H1 (cell line): ENCODE data around the gene IQCH. TPM values are rescaled to one million over a fixed set of nuclear protein-coding genes. Genes with fewer than 3 reads are reported as not detected.

Experiments used
- CTCF ChIA-PET: fragments of 300-600 bp; sonication (Branson Sonifier 250); formaldehyde crosslinking; loops from one replicate; lab custom pipeline; 2021; ENCODE audit not compliant: partially characterized antibody; lab: Charles Lee
- POLR2A ChIA-PET: fragments of 300-600 bp; sonication (Branson Sonifier 250); formaldehyde crosslinking; loops from one replicate; lab custom pipeline; 2021; ENCODE audit warnings: inconsistent platforms; ENCODE audit not compliant: partially characterized antibody; lab: Charles Lee
- DNase-seq, 2 experiments: peaks; one replicate each; pipeline versions ENCODE4 v3.0.0 to v3.0.0-alpha.2; 2010 to 2022; ENCODE audit warnings: low spot score in 2 of 2, low read depth in 1 of 2, mixed read lengths in 1 of 2
- FAIRE-seq: peaks from 2 replicates; lab custom pipeline; 2011; peaks lifted over from hg19 to GRCh38; lab: Jason Lieb, UNC
- H2AFZ ChIP-seq: 2 replicates; pipeline ENCODE4 v1.8.1; 2012; ENCODE audit warnings: low read length, inconsistent platforms
- H2AK5ac ChIP-seq: 2 replicates; pipeline ENCODE4 v1.6.1; 2013; ENCODE audit warnings: low read depth, low read length
- H2BK120ac ChIP-seq: replicated peaks from 2 replicates; pipeline ENCODE3; 2013; ENCODE audit warnings: low read depth, low read length, inconsistent platforms
- H2BK12ac ChIP-seq: 2 replicates; pipeline ENCODE4 v1.6.1; 2013; ENCODE audit warnings: low read depth, low read length
- H2BK15ac ChIP-seq: 2 replicates; pipeline ENCODE4 v1.6.1; 2013; ENCODE audit warnings: low read length
- H2BK20ac ChIP-seq: 2 replicates; pipeline ENCODE4 v1.6.1; 2013; ENCODE audit warnings: low read length
- H2BK5ac ChIP-seq: 2 replicates; pipeline ENCODE4 v1.6.1; 2013; ENCODE audit warnings: low read depth, low read length
- H3K14ac ChIP-seq: 2 replicates; pipeline ENCODE4 v1.6.1; 2013; ENCODE audit warnings: inconsistent platforms; ENCODE audit not compliant: insufficient read length
- H3K18ac ChIP-seq: 2 replicates; pipeline ENCODE4 v1.6.1; 2013; ENCODE audit warnings: low read length; ENCODE audit errors: extremely low read depth
- H3K23ac ChIP-seq: 2 replicates; pipeline ENCODE4 v1.6.1; 2013; ENCODE audit warnings: inconsistent platforms; ENCODE audit not compliant: insufficient read length
- H3K23me2 ChIP-seq: 2 replicates; pipeline ENCODE4 v1.6.1; 2013; ENCODE audit warnings: low read depth, low read length
- H3K27ac ChIP-seq: 2 replicates; pipeline ENCODE4 v1.6.1; 2011; ENCODE audit warnings: low read depth, low read length, inconsistent platforms
- H3K27me3 ChIP-seq, 4 experiments: replicated peaks in 1 of 4; 1 replicate in 1 of 4; 2 replicates in 3 of 4; pipeline versions ENCODE4 v1.6.1 to v1.8.1; 2011 to 2013; ENCODE audit warnings: low read length in 3 of 4, mild to moderate bottlenecking in 3 of 4, inconsistent platforms in 2 of 4, mixed read lengths in 2 of 4, moderate library complexity in 1 of 4; ENCODE audit not compliant: control insufficient read depth in 3 of 4, insufficient read depth in 3 of 4; ENCODE audit errors: extremely low read depth in 1 of 4
- H3K36me3 ChIP-seq, 4 experiments: 2 replicates each; pipeline versions ENCODE4 v1.6.1 to v1.8.1; 2011 to 2013; ENCODE audit warnings: mild to moderate bottlenecking in 4 of 4, low read length in 3 of 4, moderate library complexity in 2 of 4, control low read depth in 1 of 4, inconsistent platforms in 1 of 4; ENCODE audit not compliant: insufficient read depth in 4 of 4, control insufficient read depth in 2 of 4
- H3K4ac ChIP-seq: replicated peaks from 2 replicates; pipeline ENCODE3; 2013; ENCODE audit warnings: low read length, low read depth, mixed read lengths, inconsistent platforms; ENCODE audit not compliant: insufficient read length
- H3K4me1 ChIP-seq, 4 experiments: replicated peaks in 1 of 4; 1 replicate in 1 of 4; 2 replicates in 3 of 4; pipeline versions ENCODE4 v1.6.1 to v1.8.1; 2011 to 2013; ENCODE audit warnings: low read length in 3 of 4, inconsistent platforms in 2 of 4, mixed read lengths in 1 of 4; ENCODE audit not compliant: insufficient read depth in 4 of 4, control insufficient read depth in 3 of 4
- H3K4me2 ChIP-seq, 2 experiments: 2 replicates each; pipeline versions ENCODE4 v1.6.1 to v1.8.1; 2011 to 2013; ENCODE audit warnings: low read depth in 2 of 2, low read length in 2 of 2, control low read depth in 1 of 2, inconsistent platforms in 1 of 2, mild to moderate bottlenecking in 1 of 2; ENCODE audit not compliant: insufficient read depth in 1 of 2
- H3K4me3 ChIP-seq, 4 experiments: fragments of 200-600, 300-600 bp in 1 of 4; sonication (generic), shearing (Covaris generic), sonication (Bioruptor Twin) in 1 of 4; 2 replicates each; pipeline versions ENCODE4 v1.5.1 to v1.8.1; 2011 to 2016; ENCODE audit warnings: low read length in 4 of 4, low read depth in 3 of 4, control low read depth in 2 of 4, inconsistent platforms in 2 of 4, mild to moderate bottlenecking in 2 of 4, mixed read lengths in 1 of 4, moderate library complexity in 1 of 4; ENCODE audit not compliant: insufficient read depth in 2 of 4; ENCODE audit errors: extremely low read depth in 1 of 4
- H3K56ac ChIP-seq: replicated peaks from 2 replicates; pipeline ENCODE3; 2013; ENCODE audit warnings: low read depth, mild to moderate bottlenecking, mixed read lengths, low read length, inconsistent platforms; ENCODE audit not compliant: insufficient read length
- H3K79me1 ChIP-seq: 2 replicates; pipeline ENCODE4 v1.6.1; 2013; ENCODE audit warnings: low read depth, low read length, control low read depth
- H3K79me2 ChIP-seq, 2 experiments: 2 replicates each; pipeline versions ENCODE4 v1.6.1 to v1.8.1; 2012 to 2013; ENCODE audit warnings: low read length in 2 of 2, mild to moderate bottlenecking in 2 of 2, inconsistent platforms in 1 of 2; ENCODE audit not compliant: insufficient read depth in 2 of 2, control insufficient read depth in 1 of 2
- H3K9ac ChIP-seq, 4 experiments: replicated peaks in 1 of 4; 1 replicate in 1 of 4; 2 replicates in 3 of 4; pipeline versions ENCODE4 v1.6.1 to v1.8.1; 2011 to 2013; ENCODE audit warnings: low read depth in 3 of 4, low read length in 3 of 4, control low read depth in 2 of 4, mild to moderate bottlenecking in 2 of 4, moderate library complexity in 2 of 4, inconsistent platforms in 1 of 4; ENCODE audit errors: extremely low read depth in 1 of 4
- H3K9me3 ChIP-seq, 2 experiments: 2 replicates each; pipeline versions ENCODE4 v1.6.1 to v1.8.1; 2012 to 2013; ENCODE audit warnings: mild to moderate bottlenecking in 2 of 2, moderate library complexity in 2 of 2, control low read depth in 1 of 2, inconsistent platforms in 1 of 2, low read depth in 1 of 2, low read length in 1 of 2, mixed read lengths in 1 of 2; ENCODE audit not compliant: insufficient read depth in 2 of 2
- H4K20me1 ChIP-seq, 2 experiments: replicated peaks in 1 of 2; 2 replicates each; pipeline versions ENCODE3 to v1.8.1; 2011 to 2013; ENCODE audit warnings: inconsistent platforms in 2 of 2, low read length in 2 of 2, mild to moderate bottlenecking in 1 of 2; ENCODE audit not compliant: insufficient read depth in 2 of 2, control insufficient read depth in 1 of 2
- H4K5ac ChIP-seq: 2 replicates; pipeline ENCODE4 v1.6.1; 2013; ENCODE audit warnings: low read length, low read depth, mixed read lengths, inconsistent platforms; ENCODE audit not compliant: insufficient read length
- H4K8ac ChIP-seq: 2 replicates; pipeline ENCODE4 v1.8.0; 2013; ENCODE audit warnings: mild to moderate bottlenecking, moderate library complexity, low read length, inconsistent platforms; ENCODE audit not compliant: insufficient read depth; ENCODE audit errors: extremely low read depth
- H4K91ac ChIP-seq: replicated peaks from 2 replicates; pipeline ENCODE3; 2013; ENCODE audit warnings: low read length, mixed read lengths, inconsistent platforms; ENCODE audit not compliant: insufficient read length
- ASH2L ChIP-seq: fragments of 200-600, 300-600 bp; sonication (generic); IDR thresholded peaks from one replicate; pipeline ENCODE4 v1.7.1; 2017; ENCODE audit warnings: low read length
- CBX8 ChIP-seq: fragments of 300-800, 300-1000 bp; sonication (generic); IDR thresholded peaks from 2 replicates; pipeline ENCODE4 v1.7.1; 2016; ENCODE audit warnings: low read depth, low read length, borderline replicate concordance
- E2F6 ChIP-seq: IDR thresholded peaks from 2 replicates; pipeline ENCODE4 v1.6.1; 2012; ENCODE audit warnings: inconsistent platforms
- EP300 ChIP-seq, 2 experiments: IDR thresholded peaks; 1 replicate in 1 of 2; 2 replicates in 1 of 2; pipeline ENCODE4 v1.6.1; 2011 to 2012; ENCODE audit warnings: low read depth in 2 of 2, low read length in 2 of 2, mild to moderate bottlenecking in 2 of 2, borderline replicate concordance in 1 of 2, inconsistent platforms in 1 of 2, moderate library complexity in 1 of 2
- GABPA ChIP-seq: IDR thresholded peaks from 2 replicates; pipeline ENCODE4 v1.6.1; 2011; ENCODE audit warnings: mild to moderate bottlenecking, low read length, moderate library complexity, borderline replicate concordance; ENCODE audit not compliant: insufficient read depth
- GTF2F1 ChIP-seq: IDR thresholded peaks from 2 replicates; pipeline ENCODE4 v1.6.1; 2012; ENCODE audit warnings: low read depth, low read length, improper control_type of control experiment, borderline replicate concordance
- JUND ChIP-seq: IDR thresholded peaks from 2 replicates; pipeline ENCODE4 v1.6.1; 2011; ENCODE audit warnings: mild to moderate bottlenecking, improper control_type of control experiment, low read length
- MAFK ChIP-seq: IDR thresholded peaks from 2 replicates; pipeline ENCODE4 v1.6.1; 2012; ENCODE audit warnings: low read depth, mild to moderate bottlenecking, improper control_type of control experiment, low read length
- POLR2AphosphoS5 ChIP-seq: IDR thresholded peaks from 2 replicates; pipeline ENCODE4 v1.6.1; 2011; ENCODE audit warnings: low read depth, low read length
- RXRA ChIP-seq: IDR thresholded peaks from 2 replicates; pipeline ENCODE4 v1.6.1; 2011; ENCODE audit warnings: low read depth, mild to moderate bottlenecking, low read length, moderate library complexity; ENCODE audit not compliant: insufficient read depth
- SIRT6 ChIP-seq: IDR thresholded peaks from one replicate; pipeline ENCODE4 v1.7.1; 2012; ENCODE audit warnings: low read length, inconsistent platforms
- SP2 ChIP-seq: IDR thresholded peaks from 2 replicates; pipeline ENCODE4 v1.6.1; 2012; ENCODE audit warnings: mild to moderate bottlenecking, low read length, inconsistent platforms
- SP4 ChIP-seq: IDR thresholded peaks from 2 replicates; pipeline ENCODE4 v1.6.1; 2012; ENCODE audit warnings: low read length, inconsistent platforms
- SUZ12 ChIP-seq: fragments of 200-600 bp; sonication (generic); IDR thresholded peaks from 2 replicates; pipeline ENCODE4 v1.6.1; 2012; ENCODE audit warnings: mild to moderate bottlenecking, inconsistent platforms, low read length, moderate library complexity, mixed read lengths
- TEAD4 ChIP-seq: IDR thresholded peaks from 2 replicates; pipeline ENCODE4 v1.6.1; 2012; ENCODE audit warnings: low read depth, low read length, inconsistent platforms, mixed read lengths
- WGBS, 2 experiments: shearing (Covaris generic) in 1 of 2; methylation state at CpG; one replicate each; pipeline versions ENCODE4 v1.1.6 to v1.1.7; 2013 to 2015; ENCODE audit warnings: low lambda C conversion rate in 2 of 2, mixed read lengths in 2 of 2, inconsistent platforms in 1 of 2, low coverage in 1 of 2, missing lambda C conversion rate in 1 of 2; ENCODE audit not compliant: insufficient replicate concordance in 2 of 2, insufficient coverage in 1 of 2, insufficient read length in 1 of 2; ENCODE audit errors: extremely low coverage in 1 of 2, missing lambda C conversion rate in 1 of 2; 5-methylcytosine and 5-hydroxymethylcytosine counted together
- polyA plus RNA-seq, 7 experiments: library from polyadenylated mRNA; depleted of rRNA in 3 of 7; stranded (reverse) in 5 of 7; unstranded in 2 of 7; fragments of >200 nt in 5 of 7; fragments of 200-250 nt in 2 of 7; gene quantifications; 1 replicate in 5 of 7; 2 replicates in 1 of 7; 4 replicates in 1 of 7; pipeline versions ENCODE4 v1.2.1 to v1.2.3, GENCODE V29; 2011 to 2013; ENCODE audit warnings: missing spikeins in 2 of 7, mixed read lengths in 2 of 7
- total RNA-seq: library from RNA; stranded (reverse); fragmentation: NEBNext Ultra II Directional; extraction: Animal tissue kit (Norgen Biotek cat#: 25700); gene quantifications from 2 replicates; pipeline ENCODE4 v1.2.1, GENCODE V29; 2021

IQCH gene
- total and polyA plus RNA-seq, 2 of the 8 experiments (the other 6 are each of a cell fraction or from before 2014, with no cell fraction given), result 0.60 to 1.9 TPM

GRCh38 chr15:67311731-67312130, 57.1 kb downstream of the IQCH start:
- Histone ChIP-seq H3K79me1 (no peaks in the 10 kb centered on the region), H4K8ac (no peak overlapping the region), H2BK12ac (no peak overlapping the region), H2BK5ac (no peak overlapping the region), H3K56ac (no peak overlapping the region), H4K5ac (no peak overlapping the region), H4K20me1 (no peaks in the 10 kb centered on the region), H3K18ac (no peak overlapping the region), H3K14ac (no peak overlapping the region), H3K4me3 (no peak overlapping the region), H2BK15ac (no peak overlapping the region), H3K4me2 (no peak overlapping the region), H3K9ac (no peak overlapping the region), H3K36me3 (no peaks in the 10 kb centered on the region), H3K27me3 (no peaks in the 10 kb centered on the region), H2AFZ (no peak overlapping the region), H2AK5ac (no peak overlapping the region), H3K4me1 (no peaks in the 10 kb centered on the region), H3K27ac (no peak overlapping the region), H3K9me3 (no peaks in the 10 kb centered on the region), H3K4ac (no peak overlapping the region), H4K91ac (no peak overlapping the region), H2BK20ac (no peak overlapping the region), H3K23ac (no peak overlapping the region), H3K79me2 (no peaks in the 10 kb centered on the region), H2BK120ac (no peak overlapping the region), H3K23me2 (no peaks in the 10 kb centered on the region)
- FAIRE-seq, result no peak
- no peak for DNase-seq
- 87% methylated on average over 1 of the region's 1 CpG; no CpG with 5 or more reads in 1 of the 2 experiments for WGBS, 2 experiments
- CTCF ChIA-PET, result interaction anchor here (2.0 kb wide), 1 partner anchor 122 kb away, joined by 4 read pairs; no protein-coding TSS in a partner anchor
- POLR2A ChIA-PET, result no interaction called here
- no peak for TF ChIP-seq CBX8
- TF ChIP-seq MAFK, result no peak
- TF ChIP-seq SIRT6, result no peak
- no peak for TF ChIP-seq SUZ12
- no peak for TF ChIP-seq TEAD4
- no peak for TF ChIP-seq E2F6
- no peak for TF ChIP-seq RXRA
- no peak for TF ChIP-seq GTF2F1
- TF ChIP-seq POLR2AphosphoS5, result no peak
- TF ChIP-seq ASH2L, result no peak
- no peak for TF ChIP-seq EP300 (IDR thresholded peaks at IDR 0.05; ENCODE audit: borderline replicate concordance in 1 of 2, low read depth in 2 of 2, low read length in 2 of 2)
- TF ChIP-seq JUND, result no peak
- no peak for TF ChIP-seq SP4
- TF ChIP-seq GABPA, result no peak
- no peak for TF ChIP-seq SP2
